Testis (tissue), 3 donors: ENCODE results near the gene TTLL5. TPM values are rescaled to one million over a fixed set of nuclear protein-coding genes. Genes with fewer than 3 reads are reported as not detected.

Experiments
- DNase-seq: peaks from one replicate; pipeline ENCODE4 v3.0.0-alpha.2; 2019
- H3K27ac ChIP-seq, 2 donors: fragments of 200-600 bp; sonication (generic); one replicate each; pipeline ENCODE4 v1.5.1; 2019
- H3K27me3 ChIP-seq: fragments of 200-600 bp; sonication (generic); one replicate; pipeline ENCODE4 v1.5.1; 2019
- H3K36me3 ChIP-seq: fragments of 200-600 bp; sonication (generic); one replicate; pipeline ENCODE4 v1.5.1; 2017; ENCODE audit warnings: low read depth; ENCODE audit errors: missing control alignments
- H3K4me1 ChIP-seq: fragments of 200-600 bp; sonication (generic); one replicate; pipeline ENCODE4 v1.5.1; 2019
- H3K4me3 ChIP-seq, 2 donors: fragments of 200-600 bp; sonication (generic); one replicate each; pipeline ENCODE4 v1.5.1; 2017 to 2019
- H3K9me3 ChIP-seq: fragments of 200-600 bp; sonication (generic); one replicate; pipeline ENCODE4 v1.5.1; 2017
- CTCF ChIP-seq, 3 experiments: fragments of 450-650 bp in 2 of 3; fragments of 200-600 bp in 1 of 3; sonication (generic) in 1 of 3; IDR thresholded peaks; one replicate each; pipeline ENCODE4 v1.5.1; 2016 to 2019; ENCODE audit warnings: antibody characterized with exemption in 3 of 3, mild to moderate bottlenecking in 2 of 3, moderate library complexity in 1 of 3
- POLR2A ChIP-seq: fragments of 450-650 bp; IDR thresholded peaks from one replicate; pipeline ENCODE4 v1.6.1; 2017; ENCODE audit warnings: antibody characterized with exemption, mild to moderate bottlenecking, moderate library complexity
- WGBS, 2 donors: methylation state at CpG; one replicate each; pipeline ENCODE4 v1.1.5; 2018; 5-methylcytosine and 5-hydroxymethylcytosine counted together
- intact Hi-C: fragments of 100-400 bp; cut with DNase I; formaldehyde crosslinking; loops from one replicate; pipeline ENCODE4 v1.15.1; 2023; ENCODE audit warnings: low total_unique reads
- polyA plus RNA-seq: library from polyadenylated mRNA; stranded (reverse); fragments of 350-450 nt; fragmentation: Illumina TruSeq; extraction: RNeasy Lipid Tissue Mini Kit (QIAGEN cat#74804); gene quantifications from one replicate; pipeline ENCODE4 v1.2.3, GENCODE V29; 2014; ENCODE audit warnings: low read depth, low replicate concordance; ENCODE audit not compliant: insufficient read depth
- total RNA-seq, 2 donors: library from RNA; depleted of rRNA; stranded (reverse); fragments of >200 nt; gene quantifications; one replicate each; pipeline ENCODE4 v1.2.3, GENCODE V29; 2016

TTLL5 gene
- total and polyA plus RNA-seq, 3 donors from 2014 or later, result 112 to 318 (median 155) TPM

- TF ChIP-seq CTCF (IDR thresholded peaks at IDR 0.05) (no peak), POLR2A (no peak)
- no peaks in the 10 kb centered on the region for H3K36me3 ChIP-seq
- intact Hi-C loops, result no loop called here
- DNase-seq, result no peak
- WGBS, 2 donors, result 33 to 67% methylated on average over 2 of the region's 2 CpGs
- H3K9me3 ChIP-seq, result no peaks in the 10 kb centered on the region
- peaks cover 16% of the 10 kb centered on the region for H3K4me1 ChIP-seq
- no peaks in the 10 kb centered on the region for H3K27me3 ChIP-seq
- H3K4me3 ChIP-seq, result no peak overlapping the region
- H3K27ac ChIP-seq, result no peak overlapping the region
Observed at GRCh38 chr14:75865531-75865930, 204.5 kb downstream of the TTLL5 start.

- intact Hi-C loops, result no loop called here
- H3K4me3 ChIP-seq, result no peak overlapping the region
- no peaks in the 10 kb centered on the region for H3K9me3 ChIP-seq
- no peak overlapping the region for H3K27ac ChIP-seq
- DNase-seq, result no peak
- H3K4me1 ChIP-seq, result peaks cover 16% of the 10 kb centered on the region
- no peaks in the 10 kb centered on the region for H3K27me3 ChIP-seq
- H3K36me3 ChIP-seq, result no peaks in the 10 kb centered on the region
- WGBS, 2 donors, result 91 to 94% methylated on average over 1 of the region's 1 CpG
- TF ChIP-seq POLR2A (no peak), CTCF (IDR thresholded peaks at IDR 0.05) (no peak)
Observed at GRCh38 chr14:75866970-75867369, 205.9 kb downstream of the TTLL5 start.

GRCh38 chr14:75871181-75871880, 210.3 kb downstream of the TTLL5 start:
- peaks cover 8% of the 10 kb centered on the region for H3K4me1 ChIP-seq
- no peaks in the 10 kb centered on the region for H3K36me3 ChIP-seq
- H3K27ac ChIP-seq, result no peak overlapping the region
- no peaks in the 10 kb centered on the region for H3K9me3 ChIP-seq
- 41 to 63% methylated on average over 6 of the region's 6 CpGs for WGBS, 2 donors
- DNase-seq, result no peak
- no peaks in the 10 kb centered on the region for H3K27me3 ChIP-seq
- TF ChIP-seq POLR2A, result no peak
- no peak for TF ChIP-seq CTCF (IDR thresholded peaks at IDR 0.05)
- intact Hi-C loops, result no loop called here
- no peak overlapping the region for H3K4me3 ChIP-seq

- no peak for DNase-seq
Observed at GRCh38 chr14:75875958-75876357, 214.9 kb downstream of the TTLL5 start.

More at GRCh38 chr14:75875958-75876357, 214.9 kb downstream of the TTLL5 start:
- Histone ChIP-seq H3K4me3 (no peak overlapping the region), H3K9me3 (no peaks in the 10 kb centered on the region), H3K4me1 (peaks cover 14% of the 10 kb centered on the region), H3K27ac (no peak overlapping the region), H3K36me3 (no peaks in the 10 kb centered on the region), H3K27me3 (no peaks in the 10 kb centered on the region)
- 85 to 90% methylated on average over 1 of the region's 1 CpG for WGBS, 2 donors
- TF ChIP-seq CTCF (IDR thresholded peaks at IDR 0.05) (no peak), POLR2A (no peak)
- intact Hi-C loops, result no loop called here
